GM23338 (cell line): ENCODE data around the gene NGEF. TPM values are rescaled to one million over a fixed set of nuclear protein-coding genes. Genes with fewer than 3 reads are reported as not detected.

Experiments
- ATAC-seq: fragments of 200-7000 bp; cut with Tn5 transposase; 3 replicates; pipeline ENCODE4 v1.9.1; 2020
- DNase-seq: peaks from one replicate; pipeline ENCODE4 v3.0.0-alpha.2; 2015; ENCODE audit warnings: low spot score
- H2AFZ ChIP-seq: fragments of 200-600 bp; sonication (generic); 2 replicates; pipeline ENCODE4 v1.8.0; 2016; ENCODE audit warnings: antibody characterized with exemption, mild to moderate bottlenecking, moderate library complexity
- H3F3A ChIP-seq: fragments of 200-600 bp; sonication (generic); replicated peaks from 2 replicates; pipeline ENCODE4 v1.8.0; 2017; ENCODE audit warnings: antibody characterized with exemption, mixed run types, low read depth
- H3K27ac ChIP-seq: fragments of 200-600 bp; sonication (generic); 2 replicates; pipeline ENCODE4 v1.6.1; 2016; ENCODE audit warnings: low read depth
- H3K27me3 ChIP-seq: fragments of 200-600 bp; sonication (generic); 2 replicates; pipeline ENCODE4 v1.8.0; 2016; ENCODE audit warnings: mild to moderate bottlenecking, mixed run types, moderate library complexity; ENCODE audit not compliant: insufficient read depth
- H3K36me3 ChIP-seq: fragments of 200-600 bp; sonication (generic); 2 replicates; pipeline ENCODE4 v1.8.0; 2016; ENCODE audit warnings: mild to moderate bottlenecking; ENCODE audit not compliant: insufficient read depth
- H3K4me1 ChIP-seq: fragments of 200-600 bp; sonication (generic); 2 replicates; pipeline ENCODE4 v1.8.0; 2016; ENCODE audit warnings: mild to moderate bottlenecking, moderate library complexity; ENCODE audit not compliant: insufficient read depth
- H3K4me2 ChIP-seq: fragments of 200-600 bp; sonication (generic); 2 replicates; pipeline ENCODE4 v1.7.1; 2017; ENCODE audit warnings: mixed run types
- H3K4me3 ChIP-seq: fragments of 200-600 bp; sonication (generic); 2 replicates; pipeline ENCODE4 v1.6.1; 2016; ENCODE audit warnings: mixed run types
- H3K79me2 ChIP-seq: fragments of 200-600 bp; sonication (generic); replicated peaks from 2 replicates; pipeline ENCODE4 v1.8.0; 2017; ENCODE audit warnings: mild to moderate bottlenecking; ENCODE audit not compliant: insufficient read depth
- H3K9me2 ChIP-seq: fragments of 200-600 bp; sonication (generic); 2 replicates; pipeline ENCODE4 v1.8.0; 2017; ENCODE audit not compliant: insufficient read depth
- H4K20me1 ChIP-seq: fragments of 200-600 bp; sonication (generic); replicated peaks from 2 replicates; pipeline ENCODE4 v1.8.0; 2017; ENCODE audit warnings: mild to moderate bottlenecking; ENCODE audit not compliant: insufficient read depth
- H3K27ac Mint-ChIP-seq: 2 replicates; pipeline ENCODE4 v1.8.0; 2020; ENCODE audit warnings: inconsistent platforms, mild to moderate bottlenecking, moderate library complexity, mixed read lengths
- H3K27me3 Mint-ChIP-seq: 3 replicates; pipeline ENCODE4 v1.8.0; 2022; ENCODE audit warnings: low read depth, mild to moderate bottlenecking, moderate library complexity, mixed read lengths, inconsistent platforms; ENCODE audit not compliant: insufficient read depth, poor library complexity
- H3K36me3 Mint-ChIP-seq: 3 replicates; pipeline ENCODE4 v1.8.0; 2021; ENCODE audit warnings: low read depth, mild to moderate bottlenecking, inconsistent platforms, moderate library complexity, mixed read lengths
- H3K4me1 Mint-ChIP-seq: 3 replicates; pipeline ENCODE4 v1.8.0; 2020; ENCODE audit warnings: mild to moderate bottlenecking, inconsistent platforms, mixed read lengths
- H3K4me3 Mint-ChIP-seq: 3 replicates; pipeline ENCODE4 v1.8.0; 2021; ENCODE audit warnings: moderate library complexity, mild to moderate bottlenecking, inconsistent platforms, mixed read lengths
- H3K9me3 Mint-ChIP-seq: 3 replicates; pipeline ENCODE4 v1.8.0; 2020; ENCODE audit warnings: moderate library complexity, mild to moderate bottlenecking, inconsistent platforms, mixed read lengths
- CREB1 ChIP-seq: fragments of 250-450 bp; sonication (Bioruptor Pico); IDR thresholded peaks from 2 replicates; pipeline ENCODE4 v1.5.0; 2020; ENCODE audit warnings: low read depth, mild to moderate bottlenecking, moderate library complexity
- EZH2 ChIP-seq: fragments of 200-600 bp; sonication (generic); IDR thresholded peaks from one replicate; pipeline ENCODE4 v1.8.0; 2017; ENCODE audit warnings: antibody characterized with exemption, mild to moderate bottlenecking, low read depth; ENCODE audit not compliant: unreplicated experiment
- EZH2phosphoT487 ChIP-seq: fragments of 200-600 bp; sonication (generic); IDR thresholded peaks from one replicate; pipeline ENCODE4 v1.8.1; 2018; ENCODE audit warnings: antibody characterized with exemption; ENCODE audit not compliant: unreplicated experiment
- JUNB ChIP-seq: IDR thresholded peaks from one replicate; pipeline ENCODE4 v1.6.1; 2016; ENCODE audit warnings: antibody characterized with exemption; ENCODE audit not compliant: unreplicated experiment
- NANOG ChIP-seq: IDR thresholded peaks from 2 replicates; pipeline ENCODE4 v1.6.1; 2016; ENCODE audit warnings: antibody characterized with exemption, borderline replicate concordance
- POLR2AphosphoS5 ChIP-seq: IDR thresholded peaks from 2 replicates; pipeline ENCODE4 v1.6.1; 2016; ENCODE audit warnings: antibody characterized with exemption, low read depth
- STAT1 ChIP-seq: IDR thresholded peaks from one replicate; pipeline ENCODE4 v1.6.1; 2016; ENCODE audit warnings: antibody characterized with exemption; ENCODE audit not compliant: unreplicated experiment
- ZNF114 ChIP-seq: fragments of 250-450 bp; sonication (Bioruptor Pico); IDR thresholded peaks from 2 replicates; pipeline ENCODE4 v1.5.0; 2020; ENCODE audit warnings: mild to moderate bottlenecking, moderate library complexity
- polyA plus RNA-seq: library from polyadenylated mRNA; unstranded; fragments of >200 nt; fragmentation: Nextera tagmentation; extraction: Ambion mirVana; gene quantifications from 2 replicates; pipeline ENCODE4 v1.2.1, GENCODE V29; 2016
- total RNA-seq: library from RNA; depleted of rRNA; stranded (reverse); fragments of >200 nt; shearing (Covaris generic); gene quantifications from 2 replicates; pipeline ENCODE4 v1.2.3, GENCODE V29; 2014
- TF ChIP-seq, protein P1 (sequence below): IDR thresholded peaks from 2 replicates; pipeline ENCODE4 v1.6.1; 2016; ENCODE audit warnings: antibody characterized with exemption
- TF ChIP-seq, protein P2 (sequence below): IDR thresholded peaks from one replicate; pipeline ENCODE4 v1.6.1; 2018; ENCODE audit warnings: antibody characterized with exemption; ENCODE audit not compliant: unreplicated experiment
- TF ChIP-seq, protein P3 (sequence below): fragments of 250-450 bp; sonication (Bioruptor Pico); IDR thresholded peaks from 2 replicates; pipeline ENCODE4 v1.5.0; 2020; ENCODE audit warnings: mild to moderate bottlenecking, moderate library complexity
- TF ChIP-seq, protein P4 (sequence below), 2 experiments: fragments of 200-600 bp in 1 of 2; sonication (generic) in 1 of 2; conservative IDR thresholded peaks; 2 replicates each; pipeline versions ENCODE4 v1.5.1 to v1.6.1; 2016 to 2017; ENCODE audit warnings: antibody characterized with exemption in 2 of 2, low read depth in 2 of 2, mild to moderate bottlenecking in 2 of 2, moderate library complexity in 1 of 2

Gene NGEF
- total and polyA plus RNA-seq, 2 experiments from 2014 or later = 1.8 to 5.4 TPM

DNA sequence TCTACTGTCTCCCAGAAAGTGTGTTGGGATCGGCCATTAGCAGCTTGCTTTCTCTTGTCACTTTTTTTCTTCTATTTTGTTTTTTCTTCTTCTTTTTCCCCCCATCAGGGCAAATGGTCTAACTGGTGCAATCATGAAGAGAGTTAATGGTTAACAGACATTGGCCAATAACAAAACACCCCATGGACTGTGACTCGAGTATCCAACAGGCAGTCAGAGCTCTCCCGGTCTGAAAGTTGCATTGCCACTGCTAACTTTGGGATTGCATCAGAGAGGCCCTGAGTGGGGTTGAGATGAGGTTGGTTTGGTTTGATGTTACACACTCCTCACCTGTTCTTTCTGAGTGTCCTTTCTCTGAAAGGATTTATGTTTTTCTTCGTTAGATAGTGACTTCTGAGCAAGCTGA is 155.9 kb downstream of the NGEF start (continued):
- TF ChIP-seq, protein P1, sequence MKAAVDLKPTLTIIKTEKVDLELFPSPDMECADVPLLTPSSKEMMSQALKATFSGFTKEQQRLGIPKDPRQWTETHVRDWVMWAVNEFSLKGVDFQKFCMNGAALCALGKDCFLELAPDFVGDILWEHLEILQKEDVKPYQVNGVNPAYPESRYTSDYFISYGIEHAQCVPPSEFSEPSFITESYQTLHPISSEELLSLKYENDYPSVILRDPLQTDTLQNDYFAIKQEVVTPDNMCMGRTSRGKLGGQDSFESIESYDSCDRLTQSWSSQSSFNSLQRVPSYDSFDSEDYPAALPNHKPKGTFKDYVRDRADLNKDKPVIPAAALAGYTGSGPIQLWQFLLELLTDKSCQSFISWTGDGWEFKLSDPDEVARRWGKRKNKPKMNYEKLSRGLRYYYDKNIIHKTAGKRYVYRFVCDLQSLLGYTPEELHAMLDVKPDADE = no peak

DNA sequence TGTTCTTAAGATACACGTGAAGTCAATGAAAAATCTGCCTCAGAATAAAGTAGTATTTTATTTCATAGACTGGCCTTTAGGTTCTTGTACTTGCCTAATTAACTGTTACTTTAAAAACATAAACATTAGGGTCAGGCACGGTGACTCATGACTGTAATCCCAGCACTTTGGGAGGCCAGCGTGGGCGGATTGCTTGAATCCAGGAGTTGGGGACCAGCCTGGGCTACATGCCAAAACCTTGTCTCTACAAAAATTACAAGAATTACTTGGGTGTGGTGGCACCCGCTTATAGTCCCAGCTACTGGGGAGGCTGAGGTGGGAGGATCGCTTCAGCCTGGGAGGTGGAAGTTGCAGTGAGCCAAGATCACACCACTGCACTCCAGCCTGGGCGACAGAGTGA is 159.0 kb downstream of the NGEF start:
- H2AFZ ChIP-seq = no peak overlapping the region
- H3K27me3 Mint-ChIP-seq = peaks cover 7% of the 10 kb centered on the region
- TF ChIP-seq, protein P2, sequence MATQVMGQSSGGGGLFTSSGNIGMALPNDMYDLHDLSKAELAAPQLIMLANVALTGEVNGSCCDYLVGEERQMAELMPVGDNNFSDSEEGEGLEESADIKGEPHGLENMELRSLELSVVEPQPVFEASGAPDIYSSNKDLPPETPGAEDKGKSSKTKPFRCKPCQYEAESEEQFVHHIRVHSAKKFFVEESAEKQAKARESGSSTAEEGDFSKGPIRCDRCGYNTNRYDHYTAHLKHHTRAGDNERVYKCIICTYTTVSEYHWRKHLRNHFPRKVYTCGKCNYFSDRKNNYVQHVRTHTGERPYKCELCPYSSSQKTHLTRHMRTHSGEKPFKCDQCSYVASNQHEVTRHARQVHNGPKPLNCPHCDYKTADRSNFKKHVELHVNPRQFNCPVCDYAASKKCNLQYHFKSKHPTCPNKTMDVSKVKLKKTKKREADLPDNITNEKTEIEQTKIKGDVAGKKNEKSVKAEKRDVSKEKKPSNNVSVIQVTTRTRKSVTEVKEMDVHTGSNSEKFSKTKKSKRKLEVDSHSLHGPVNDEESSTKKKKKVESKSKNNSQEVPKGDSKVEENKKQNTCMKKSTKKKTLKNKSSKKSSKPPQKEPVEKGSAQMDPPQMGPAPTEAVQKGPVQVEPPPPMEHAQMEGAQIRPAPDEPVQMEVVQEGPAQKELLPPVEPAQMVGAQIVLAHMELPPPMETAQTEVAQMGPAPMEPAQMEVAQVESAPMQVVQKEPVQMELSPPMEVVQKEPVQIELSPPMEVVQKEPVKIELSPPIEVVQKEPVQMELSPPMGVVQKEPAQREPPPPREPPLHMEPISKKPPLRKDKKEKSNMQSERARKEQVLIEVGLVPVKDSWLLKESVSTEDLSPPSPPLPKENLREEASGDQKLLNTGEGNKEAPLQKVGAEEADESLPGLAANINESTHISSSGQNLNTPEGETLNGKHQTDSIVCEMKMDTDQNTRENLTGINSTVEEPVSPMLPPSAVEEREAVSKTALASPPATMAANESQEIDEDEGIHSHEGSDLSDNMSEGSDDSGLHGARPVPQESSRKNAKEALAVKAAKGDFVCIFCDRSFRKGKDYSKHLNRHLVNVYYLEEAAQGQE = no peak
- TF ChIP-seq, protein P1 = no peak
- TF ChIP-seq CREB1 (CRISPR knock-in tag) = no peak
- TF ChIP-seq NANOG = no peak
- TF ChIP-seq POLR2AphosphoS5 = no peak
- TF ChIP-seq ZNF114 (CRISPR knock-in tag) = no peak
- TF ChIP-seq EZH2phosphoT487 = no peak
- TF ChIP-seq, protein P3, sequence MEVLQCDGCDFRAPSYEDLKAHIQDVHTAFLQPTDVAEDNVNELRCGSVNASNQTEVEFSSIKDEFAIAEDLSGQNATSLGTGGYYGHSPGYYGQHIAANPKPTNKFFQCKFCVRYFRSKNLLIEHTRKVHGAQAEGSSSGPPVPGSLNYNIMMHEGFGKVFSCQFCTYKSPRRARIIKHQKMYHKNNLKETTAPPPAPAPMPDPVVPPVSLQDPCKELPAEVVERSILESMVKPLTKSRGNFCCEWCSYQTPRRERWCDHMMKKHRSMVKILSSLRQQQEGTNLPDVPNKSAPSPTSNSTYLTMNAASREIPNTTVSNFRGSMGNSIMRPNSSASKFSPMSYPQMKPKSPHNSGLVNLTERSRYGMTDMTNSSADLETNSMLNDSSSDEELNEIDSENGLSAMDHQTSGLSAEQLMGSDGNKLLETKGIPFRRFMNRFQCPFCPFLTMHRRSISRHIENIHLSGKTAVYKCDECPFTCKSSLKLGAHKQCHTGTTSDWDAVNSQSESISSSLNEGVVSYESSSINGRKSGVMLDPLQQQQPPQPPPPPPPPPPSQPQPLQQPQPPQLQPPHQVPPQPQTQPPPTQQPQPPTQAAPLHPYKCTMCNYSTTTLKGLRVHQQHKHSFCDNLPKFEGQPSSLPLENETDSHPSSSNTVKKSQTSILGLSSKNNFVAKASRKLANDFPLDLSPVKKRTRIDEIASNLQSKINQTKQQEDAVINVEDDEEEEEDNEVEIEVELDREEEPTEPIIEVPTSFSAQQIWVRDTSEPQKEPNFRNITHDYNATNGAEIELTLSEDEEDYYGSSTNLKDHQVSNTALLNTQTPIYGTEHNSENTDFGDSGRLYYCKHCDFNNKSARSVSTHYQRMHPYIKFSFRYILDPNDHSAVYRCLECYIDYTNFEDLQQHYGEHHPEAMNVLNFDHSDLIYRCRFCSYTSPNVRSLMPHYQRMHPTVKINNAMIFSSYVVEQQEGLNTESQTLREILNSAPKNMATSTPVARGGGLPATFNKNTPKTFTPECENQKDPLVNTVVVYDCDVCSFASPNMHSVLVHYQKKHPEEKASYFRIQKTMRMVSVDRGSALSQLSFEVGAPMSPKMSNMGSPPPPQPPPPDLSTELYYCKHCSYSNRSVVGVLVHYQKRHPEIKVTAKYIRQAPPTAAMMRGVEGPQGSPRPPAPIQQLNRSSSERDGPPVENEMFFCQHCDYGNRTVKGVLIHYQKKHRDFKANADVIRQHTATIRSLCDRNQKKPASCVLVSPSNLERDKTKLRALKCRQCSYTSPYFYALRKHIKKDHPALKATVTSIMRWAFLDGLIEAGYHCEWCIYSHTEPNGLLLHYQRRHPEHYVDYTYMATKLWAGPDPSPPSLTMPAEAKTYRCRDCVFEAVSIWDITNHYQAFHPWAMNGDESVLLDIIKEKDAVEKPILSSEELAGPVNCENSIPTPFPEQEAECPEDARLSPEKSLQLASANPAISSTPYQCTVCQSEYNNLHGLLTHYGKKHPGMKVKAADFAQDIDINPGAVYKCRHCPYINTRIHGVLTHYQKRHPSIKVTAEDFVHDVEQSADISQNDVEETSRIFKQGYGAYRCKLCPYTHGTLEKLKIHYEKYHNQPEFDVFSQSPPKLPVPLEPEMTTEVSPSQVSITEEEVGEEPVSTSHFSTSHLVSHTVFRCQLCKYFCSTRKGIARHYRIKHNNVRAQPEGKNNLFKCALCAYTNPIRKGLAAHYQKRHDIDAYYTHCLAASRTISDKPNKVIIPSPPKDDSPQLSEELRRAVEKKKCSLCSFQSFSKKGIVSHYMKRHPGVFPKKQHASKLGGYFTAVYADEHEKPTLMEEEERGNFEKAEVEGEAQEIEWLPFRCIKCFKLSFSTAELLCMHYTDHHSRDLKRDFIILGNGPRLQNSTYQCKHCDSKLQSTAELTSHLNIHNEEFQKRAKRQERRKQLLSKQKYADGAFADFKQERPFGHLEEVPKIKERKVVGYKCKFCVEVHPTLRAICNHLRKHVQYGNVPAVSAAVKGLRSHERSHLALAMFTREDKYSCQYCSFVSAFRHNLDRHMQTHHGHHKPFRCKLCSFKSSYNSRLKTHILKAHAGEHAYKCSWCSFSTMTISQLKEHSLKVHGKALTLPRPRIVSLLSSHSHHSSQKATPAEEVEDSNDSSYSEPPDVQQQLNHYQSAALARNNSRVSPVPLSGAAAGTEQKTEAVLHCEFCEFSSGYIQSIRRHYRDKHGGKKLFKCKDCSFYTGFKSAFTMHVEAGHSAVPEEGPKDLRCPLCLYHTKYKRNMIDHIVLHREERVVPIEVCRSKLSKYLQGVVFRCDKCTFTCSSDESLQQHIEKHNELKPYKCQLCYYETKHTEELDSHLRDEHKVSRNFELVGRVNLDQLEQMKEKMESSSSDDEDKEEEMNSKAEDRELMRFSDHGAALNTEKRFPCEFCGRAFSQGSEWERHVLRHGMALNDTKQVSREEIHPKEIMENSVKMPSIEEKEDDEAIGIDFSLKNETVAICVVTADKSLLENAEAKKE (CRISPR knock-in tag) = no peak
- TF ChIP-seq EZH2 = no peak
- TF ChIP-seq, protein P4, sequence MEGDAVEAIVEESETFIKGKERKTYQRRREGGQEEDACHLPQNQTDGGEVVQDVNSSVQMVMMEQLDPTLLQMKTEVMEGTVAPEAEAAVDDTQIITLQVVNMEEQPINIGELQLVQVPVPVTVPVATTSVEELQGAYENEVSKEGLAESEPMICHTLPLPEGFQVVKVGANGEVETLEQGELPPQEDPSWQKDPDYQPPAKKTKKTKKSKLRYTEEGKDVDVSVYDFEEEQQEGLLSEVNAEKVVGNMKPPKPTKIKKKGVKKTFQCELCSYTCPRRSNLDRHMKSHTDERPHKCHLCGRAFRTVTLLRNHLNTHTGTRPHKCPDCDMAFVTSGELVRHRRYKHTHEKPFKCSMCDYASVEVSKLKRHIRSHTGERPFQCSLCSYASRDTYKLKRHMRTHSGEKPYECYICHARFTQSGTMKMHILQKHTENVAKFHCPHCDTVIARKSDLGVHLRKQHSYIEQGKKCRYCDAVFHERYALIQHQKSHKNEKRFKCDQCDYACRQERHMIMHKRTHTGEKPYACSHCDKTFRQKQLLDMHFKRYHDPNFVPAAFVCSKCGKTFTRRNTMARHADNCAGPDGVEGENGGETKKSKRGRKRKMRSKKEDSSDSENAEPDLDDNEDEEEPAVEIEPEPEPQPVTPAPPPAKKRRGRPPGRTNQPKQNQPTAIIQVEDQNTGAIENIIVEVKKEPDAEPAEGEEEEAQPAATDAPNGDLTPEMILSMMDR (conservative IDR thresholded peaks at IDR 0.05; ENCODE audit: low read depth in 2 of 2) = no peak
- TF ChIP-seq JUNB = no peak
- TF ChIP-seq STAT1 = no peak

More for the DNA sequence above, 159.0 kb downstream of the NGEF start:
- ATAC-seq (no peak), DNase-seq (no peak)
- no peaks in the 10 kb centered on the region for H3K27me3 ChIP-seq
- H3K4me1 ChIP-seq = no peaks in the 10 kb centered on the region
- H3K27ac ChIP-seq = no peak overlapping the region
- Mint-ChIP-seq H3K4me3 (no peak overlapping the region), H3K9me3 (no peaks in the 10 kb centered on the region), H3K36me3 (peaks cover 59% of the 10 kb centered on the region), H3K4me1 (no peaks in the 10 kb centered on the region), H3K27ac (no peak overlapping the region)
- H3F3A ChIP-seq = no peaks in the 10 kb centered on the region
- H3K36me3 ChIP-seq = peaks cover 30% of the 10 kb centered on the region
- H4K20me1 ChIP-seq = no peaks in the 10 kb centered on the region; the same call in 1 of the 2 replicates
- H3K9me2 ChIP-seq = no peaks in the 10 kb centered on the region
- H3K4me3 ChIP-seq = no peak overlapping the region
- H3K4me2 ChIP-seq = no peak overlapping the region
- H3K79me2 ChIP-seq = no peaks in the 10 kb centered on the region
